ENCODE data around the gene AVL9.

- TF ChIP-seq EZH2 (IDR thresholded peaks at IDR 0.05; ENCODE audit: borderline replicate concordance), result no peak
- no peak for TF ChIP-seq CTCF (IDR thresholded peaks at IDR 0.05; ENCODE audit: poor library complexity)
Observed at GRCh38 chr7:32579776-32580175, 84.5 kb downstream of the AVL9 start.

Measured in hepatocyte (in vitro differentiated cells).